Measurements from ENCODE around the gene SLC17A3.

SLC17A3 gene

GRCh38 chr6:25888626-25889025 is 14.6 kb upstream of the SLC17A3 start:
- DNase-seq = no peak

DNA sequence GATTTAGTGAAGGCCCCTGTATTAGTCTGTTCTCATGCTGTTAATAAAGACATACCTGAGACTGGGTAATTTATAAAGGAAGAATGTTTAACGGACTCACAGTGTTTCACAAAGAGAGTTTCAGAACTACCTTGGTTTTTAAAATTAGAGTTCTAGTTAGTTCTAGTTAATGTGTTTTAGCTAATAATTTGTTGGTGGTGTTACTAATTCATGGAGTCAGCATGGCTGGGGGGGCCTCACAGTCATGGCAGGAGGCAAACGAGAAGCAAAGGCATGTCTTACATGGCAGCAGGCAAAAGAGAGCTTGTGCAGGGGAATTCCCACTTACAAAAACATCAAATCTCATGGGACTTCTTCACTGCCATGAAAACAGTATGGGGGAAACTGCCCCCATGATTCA is 12.0 kb upstream of the SLC17A3 start:
- DNase-seq = no peak

- DNase-seq = no peak
These were observed 9.9 kb upstream of the SLC17A3 start for GRCh38 chr6:25883991-25884390.

- no peak for DNase-seq
These were observed 9.5 kb upstream of the SLC17A3 start for GRCh38 chr6:25883536-25883935.

- peak; percentile 68 for DNase-seq
These were observed 8.0 kb upstream of the SLC17A3 start for GRCh38 chr6:25882051-25882496.

DNA sequence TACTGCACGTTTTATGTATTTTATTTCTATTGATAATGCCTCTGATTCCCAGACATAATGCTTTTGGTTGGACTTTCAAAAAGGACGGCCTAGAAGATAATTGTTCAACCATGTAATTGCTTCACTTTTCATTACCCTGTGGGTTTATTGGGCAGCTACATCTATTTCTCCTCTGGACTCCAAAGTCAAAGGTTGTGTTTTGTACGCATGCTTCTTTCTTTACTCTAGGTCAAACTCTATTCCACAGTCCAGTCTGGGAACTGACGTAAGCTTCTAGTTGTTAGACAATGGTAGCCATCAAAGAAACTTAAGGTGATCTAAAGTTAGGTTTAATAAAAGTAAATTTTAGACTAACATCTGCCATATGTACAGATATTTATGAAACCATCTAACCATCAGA is 6.6 kb upstream of the SLC17A3 start:
- DNase-seq = no peak

DNA sequence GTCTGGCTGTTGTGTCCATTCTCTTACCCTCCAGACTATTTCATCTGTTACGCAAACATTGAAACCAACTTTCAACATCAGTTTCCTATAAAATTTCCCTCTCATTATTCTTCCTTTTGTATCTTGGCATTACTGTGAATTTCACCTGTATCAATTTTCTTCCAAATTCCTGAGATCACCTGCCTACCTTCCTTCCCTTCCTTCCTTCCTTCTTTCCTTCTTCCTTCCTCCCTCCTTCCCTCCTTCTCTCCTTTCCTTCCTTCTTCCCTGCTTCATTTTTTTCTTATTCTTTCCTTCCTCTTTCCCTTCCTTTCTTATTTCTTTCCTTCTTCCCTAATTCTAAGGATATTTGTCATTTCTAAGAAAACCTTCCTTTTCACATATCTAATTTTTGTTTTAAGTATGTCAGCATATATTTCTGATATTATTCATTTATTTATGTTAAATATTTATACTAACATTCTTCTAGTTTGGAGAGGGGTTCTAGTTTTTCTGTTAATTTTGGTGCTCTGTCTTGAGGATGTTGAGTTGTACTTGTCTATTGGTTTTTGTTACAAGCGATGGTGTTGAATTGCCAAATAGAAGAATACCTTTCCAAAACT is 4.8 kb upstream of the SLC17A3 start:
- no peak for DNase-seq

DNA sequence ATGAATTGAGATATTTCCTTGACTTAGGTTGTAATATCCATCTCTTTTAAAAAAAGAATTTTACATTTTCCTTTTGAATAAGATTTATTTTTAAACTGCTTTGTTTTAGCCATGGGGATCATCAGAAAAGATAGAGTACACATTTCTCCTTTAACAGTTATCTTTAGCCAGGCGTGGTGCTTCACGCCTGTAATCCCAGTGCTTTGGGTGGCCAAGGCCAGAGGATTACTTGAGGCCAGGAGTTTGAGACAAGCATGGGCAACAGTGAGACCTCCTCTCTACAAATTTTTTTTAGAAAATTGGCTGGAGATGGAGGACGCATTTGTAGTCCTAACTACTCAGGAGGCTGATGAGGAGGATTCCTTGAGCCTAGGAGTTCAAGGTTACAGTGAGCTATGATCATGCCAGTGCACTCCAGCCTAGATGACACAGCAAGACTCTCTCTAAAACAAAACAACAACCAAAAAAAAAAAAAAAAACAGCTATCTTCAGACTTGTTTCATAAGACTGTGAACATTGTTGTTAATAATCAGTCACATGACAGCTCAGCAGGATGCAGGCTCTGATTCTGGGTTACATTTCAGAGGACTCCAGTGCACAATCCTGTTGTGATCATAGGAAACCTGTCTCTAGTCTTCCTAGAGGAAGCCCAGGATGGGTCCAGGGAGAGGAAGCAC is 2.0 kb upstream of the SLC17A3 start:
- no peak for DNase-seq

- DNase-seq = no peak
These were observed 1.5 kb upstream of the SLC17A3 start for GRCh38 chr6:25875563-25875905.

DNA sequence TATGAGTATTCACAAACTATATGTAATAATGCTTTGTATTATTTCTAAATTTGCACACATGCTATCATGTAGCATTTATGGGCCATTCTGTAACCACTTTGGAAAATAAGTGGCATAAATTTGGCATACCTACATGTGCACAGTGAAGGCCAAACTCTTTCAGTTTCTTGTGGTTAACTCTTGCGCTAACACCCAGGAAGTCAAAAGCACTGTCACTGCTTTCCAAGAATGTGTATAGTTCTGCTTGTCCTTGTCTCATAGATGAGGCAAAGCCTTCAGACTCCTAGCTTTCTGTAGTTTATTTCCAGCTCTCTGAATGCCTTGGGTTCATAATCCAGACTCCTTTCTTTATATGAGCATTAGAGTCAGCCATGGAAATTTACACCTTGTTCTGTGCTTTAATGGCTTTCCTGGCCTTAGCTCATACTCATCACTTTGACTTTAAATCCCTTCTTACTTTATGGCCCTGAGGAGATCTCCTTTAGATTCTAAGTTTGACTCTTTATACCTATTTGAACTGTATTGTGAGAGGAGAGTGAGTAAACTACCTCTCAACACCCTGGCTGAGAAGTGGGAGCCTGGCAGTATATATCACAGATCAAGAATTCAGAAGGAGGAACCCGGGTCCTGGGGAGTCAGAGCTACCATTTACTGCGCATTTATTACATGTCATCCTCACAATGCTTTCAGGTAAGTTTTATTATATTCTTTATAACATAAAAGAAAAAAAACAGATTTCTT is 949 bp upstream of the SLC17A3 start:
- DNase-seq = no peak

GRCh38 chr6:25872814-25873213 is 1.2 kb downstream of the SLC17A3 start:
- DNase-seq = no peak

DNA sequence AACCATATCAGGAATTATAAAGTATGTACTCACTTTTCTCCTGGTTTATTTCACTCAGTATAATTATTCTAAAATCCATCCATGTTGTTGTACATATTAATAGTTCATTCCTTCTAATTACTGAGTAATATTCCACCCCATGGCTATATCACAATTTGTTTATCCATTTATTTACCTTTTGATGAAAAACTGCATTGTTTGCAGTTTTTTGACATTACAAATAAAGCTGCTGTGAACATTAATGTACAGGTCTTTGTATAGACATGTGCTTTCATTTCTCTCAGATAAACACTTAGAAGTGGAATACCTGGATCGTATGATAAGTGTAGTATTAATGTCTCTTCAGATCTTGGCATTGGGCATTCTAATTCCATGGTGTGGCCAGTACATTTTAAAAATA is 4.2 kb downstream of the SLC17A3 start:
- DNase-seq = no peak

DNA sequence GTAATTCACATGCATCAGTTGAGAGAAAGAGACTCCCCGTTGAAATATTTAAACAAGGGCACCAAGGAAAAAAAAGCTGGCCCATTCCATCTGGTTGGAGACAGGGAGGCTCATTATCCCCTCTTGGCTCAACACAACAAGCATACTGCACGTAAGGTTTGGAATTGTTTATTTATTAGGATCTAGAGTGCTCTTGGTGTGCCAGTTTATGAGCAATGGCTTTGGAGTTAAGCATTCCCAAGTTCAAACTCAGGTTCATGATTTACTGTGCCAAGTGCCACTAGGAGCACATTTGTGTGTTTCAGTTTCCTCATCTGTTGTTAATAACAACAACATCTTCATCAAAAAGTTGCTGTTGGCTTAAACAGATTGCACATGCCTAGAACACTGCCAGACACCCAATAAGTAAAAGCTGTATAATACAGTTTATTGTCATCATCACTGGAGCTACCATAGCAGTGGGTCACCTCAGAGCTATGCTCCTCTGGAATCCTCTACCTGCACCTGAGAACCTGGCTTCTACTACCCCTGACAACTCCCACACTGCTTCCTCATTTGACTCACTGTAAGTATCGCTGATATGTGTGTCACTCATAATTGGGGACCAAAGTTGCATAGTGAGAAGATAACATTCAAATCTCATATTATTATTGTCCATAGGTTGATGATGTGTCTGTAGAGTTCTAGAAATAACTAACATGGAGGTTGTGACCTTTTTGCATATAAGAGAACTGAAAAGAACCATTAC is 5.4 kb downstream of the SLC17A3 start:
- DNase-seq = no peak

DNA sequence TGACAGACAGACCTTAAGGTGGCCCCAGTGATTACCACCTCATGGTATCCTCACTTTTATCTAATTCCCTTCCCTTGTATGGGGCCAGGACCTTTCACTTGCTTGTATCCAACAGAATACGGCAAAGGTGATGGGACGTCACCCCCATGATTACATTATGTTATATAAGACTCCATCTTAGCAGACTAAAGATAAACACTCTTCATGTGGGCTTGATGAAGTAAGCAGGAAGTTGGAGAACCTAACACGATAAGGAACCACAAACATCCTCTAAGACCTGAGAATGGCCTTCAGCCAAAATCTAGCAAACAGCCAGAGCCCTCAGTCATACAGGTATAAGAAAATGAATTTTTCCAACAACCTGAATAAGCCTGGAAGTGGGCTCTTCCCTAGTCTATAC is 8.0 kb downstream of the SLC17A3 start:
- no peak for DNase-seq

DNA sequence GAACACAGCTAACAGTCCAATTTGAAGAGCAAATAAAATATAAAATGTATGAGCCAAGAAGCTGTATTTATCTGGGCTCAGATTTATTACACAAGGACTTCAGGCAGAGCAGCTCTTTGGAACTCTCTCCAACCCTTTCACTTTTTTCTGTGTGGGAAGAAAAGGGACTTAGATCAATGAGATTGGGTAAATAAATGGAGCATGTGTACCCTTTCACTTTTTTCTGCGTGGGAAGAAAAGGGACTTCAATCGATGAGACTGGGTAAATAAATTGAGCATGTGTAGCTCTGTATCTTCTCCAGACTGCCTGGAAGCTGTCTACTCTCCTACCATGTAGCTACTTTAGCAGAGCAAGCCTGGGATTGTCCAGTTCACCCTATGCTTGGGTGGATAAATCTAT is 10.7 kb downstream of the SLC17A3 start:
- no peak for DNase-seq

DNA sequence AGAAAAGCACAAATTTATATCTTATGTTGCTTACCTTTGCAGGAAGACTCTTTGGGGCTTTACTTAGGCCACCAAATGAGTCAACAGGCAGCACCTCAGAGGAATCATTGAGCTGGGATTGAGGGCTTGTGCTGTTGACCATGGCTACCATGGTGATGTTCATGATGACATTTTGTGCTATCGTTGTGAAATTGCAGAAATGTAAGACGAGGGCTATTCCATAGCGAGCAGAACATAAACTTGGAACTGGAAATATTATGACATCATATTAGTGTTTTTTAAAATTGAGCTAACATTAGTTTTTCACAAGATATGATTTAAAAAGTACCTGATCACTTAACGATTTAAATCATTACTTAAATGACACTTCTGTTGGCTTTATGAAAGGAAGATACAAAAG is 11.8 kb downstream of the SLC17A3 start:
- no peak for DNase-seq

- no peak for DNase-seq
These were observed 21.3 kb downstream of the SLC17A3 start for GRCh38 chr6:25852756-25853155.

- DNase-seq = no peak
These were observed 22.1 kb downstream of the SLC17A3 start for GRCh38 chr6:25851961-25852360.

GRCh38 chr6:25844518-25844917 is 29.5 kb downstream of the SLC17A3 start:
- no peak for DNase-seq

- DNase-seq = no peak
These were observed 31.5 kb downstream of the SLC17A3 start for GRCh38 chr6:25842526-25842925.

DNA sequence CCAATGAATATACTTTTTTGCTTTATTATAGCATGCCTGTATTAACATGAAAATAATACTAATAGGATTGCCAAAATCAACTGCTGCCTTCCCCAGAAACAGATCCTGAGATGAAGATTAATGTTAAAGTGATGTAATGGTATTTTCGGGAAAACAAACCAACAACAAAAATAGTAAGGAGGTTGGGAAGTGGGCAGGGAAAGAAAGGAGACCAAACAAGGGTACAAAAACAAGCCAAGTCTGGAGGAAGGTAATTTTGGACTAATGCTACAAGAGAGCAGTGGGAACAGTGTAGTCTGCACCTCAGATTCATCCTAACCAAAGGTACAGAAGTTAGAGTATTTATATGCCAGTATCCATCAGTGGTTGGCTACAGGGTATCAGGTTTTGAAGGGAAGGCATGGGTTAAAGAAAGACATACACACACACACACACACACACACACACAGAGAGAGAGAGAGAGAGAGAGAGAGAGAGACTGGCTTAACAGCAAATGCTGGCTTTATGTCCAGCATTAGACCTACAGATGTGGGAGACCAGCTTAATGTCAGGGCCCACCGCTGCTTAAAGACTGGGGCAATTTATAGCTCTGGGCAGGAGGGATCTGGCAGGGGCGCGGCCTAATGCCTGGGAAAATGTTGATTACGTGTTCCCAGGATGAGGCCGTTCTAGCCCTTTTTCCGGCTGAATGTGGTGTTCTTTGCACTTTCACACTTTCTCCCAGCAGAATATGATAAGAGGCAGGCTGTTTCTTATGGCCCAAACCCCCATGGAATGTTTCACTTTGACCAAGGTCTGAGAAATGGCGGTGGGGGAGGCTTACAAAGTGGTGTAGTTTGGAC is 38.4 kb downstream of the SLC17A3 start:
- DNase-seq = peak; percentile 59

DNA sequence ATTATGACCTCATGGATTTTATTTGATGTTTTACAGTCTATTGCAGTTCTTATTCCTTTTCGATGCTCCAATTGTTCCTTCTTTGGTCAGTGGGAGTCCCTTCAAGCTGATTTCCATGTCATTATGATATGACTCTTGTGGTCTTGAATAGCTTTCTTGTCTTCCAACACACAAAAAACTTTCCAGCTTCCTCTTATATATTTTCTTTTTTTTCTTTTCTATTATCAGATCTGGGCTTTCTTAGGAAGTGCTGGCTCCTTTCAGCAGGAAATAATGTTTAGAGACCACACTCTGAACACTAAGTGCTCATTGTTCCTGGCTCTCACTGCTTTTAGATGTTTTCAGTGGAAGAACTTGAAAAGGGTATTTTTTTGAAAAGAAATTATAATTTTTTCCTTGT is 39.1 kb downstream of the SLC17A3 start:
- no peak for DNase-seq

DNA sequence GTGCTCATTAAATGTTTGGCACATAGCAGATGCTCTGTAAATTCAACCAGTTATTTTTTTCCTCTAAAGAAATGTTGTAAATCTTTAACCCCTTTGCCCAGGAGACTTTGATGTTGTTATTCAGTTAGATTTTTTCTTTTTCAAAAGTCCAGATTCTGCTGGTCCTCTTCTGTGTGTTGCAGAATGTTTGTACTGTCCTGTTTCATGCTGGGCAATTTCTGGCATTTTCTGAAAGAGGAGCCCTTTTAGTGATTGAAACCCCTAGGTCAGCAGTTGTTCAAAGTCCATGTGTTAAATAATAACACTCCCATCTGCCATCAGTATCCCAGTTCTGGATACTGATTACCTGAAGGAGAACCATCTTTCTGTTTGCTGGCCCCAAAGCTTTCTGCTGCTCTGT is 40.9 kb downstream of the SLC17A3 start:
- DNase-seq = no peak

Data from islet precursor cell (in vitro differentiated cells).